Breast epithelium (tissue), 4 donors: Measurements from ENCODE around the gene KDM6B. TPM values are rescaled to one million over a fixed set of nuclear protein-coding genes. Genes with fewer than 3 reads are reported as not detected.

ENCODE experiments used
- DNase-seq, 2 donors: peaks; one replicate each; pipeline ENCODE4 v3.0.0-alpha.2; 2019; ENCODE audit warnings: low spot score in 2 of 2
- H3K27ac ChIP-seq, 2 donors: fragments of 200-600 bp; sonication (generic) in 1 of 2; one replicate each; pipeline ENCODE4 v1.5.1; 2016 to 2019; ENCODE audit warnings: mild to moderate bottlenecking in 1 of 2
- H3K27me3 ChIP-seq, 2 donors: fragments of 200-600 bp; sonication (generic) in 1 of 2; one replicate each; pipeline versions ENCODE4 v1.5.1 to v1.6.0; 2017 to 2019; ENCODE audit warnings: control low read depth in 1 of 2, mild to moderate bottlenecking in 1 of 2
- H3K36me3 ChIP-seq: fragments of 200-600 bp; one replicate; pipeline ENCODE4 v1.5.1; 2019
- H3K4me1 ChIP-seq, 2 donors: fragments of 200-600 bp; sonication (generic); one replicate each; pipeline ENCODE4 v1.5.1; 2016 to 2019; ENCODE audit warnings: control low read depth in 1 of 2
- H3K4me3 ChIP-seq, 3 donors: fragments of 200-600 bp; sonication (generic); 1 replicate in 2 of 3; 2 replicates in 1 of 3; pipeline ENCODE4 v1.5.1; 2016 to 2019; ENCODE audit warnings: mild to moderate bottlenecking in 3 of 3, moderate library complexity in 2 of 3
- H3K9me3 ChIP-seq, 2 donors: fragments of 200-600 bp; sonication (generic) in 1 of 2; one replicate each; pipeline ENCODE4 v1.5.1; 2016 to 2019; ENCODE audit warnings: control low read depth in 1 of 2
- CTCF ChIP-seq, 3 donors: fragments of 450-650 bp; IDR thresholded peaks; one replicate each; pipeline ENCODE4 v1.5.1; 2016 to 2017; ENCODE audit warnings: antibody characterized with exemption in 3 of 3, mild to moderate bottlenecking in 3 of 3, moderate library complexity in 3 of 3
- POLR2A ChIP-seq: fragments of 450-650 bp; IDR thresholded peaks from one replicate; pipeline ENCODE4 v1.6.1; 2016; ENCODE audit warnings: antibody characterized with exemption, mild to moderate bottlenecking, moderate library complexity
- POLR2AphosphoS5 ChIP-seq, 3 donors: sonication (generic); formaldehyde crosslinking; IDR thresholded peaks; one replicate each; pipeline ENCODE4 v1.6.1; 2017; ENCODE audit warnings: antibody characterized with exemption in 3 of 3
- intact Hi-C: fragments of 100-400 bp; cut with DNase I; formaldehyde crosslinking; loops from one replicate; pipeline ENCODE4 v1.15.1; 2023; ENCODE audit warnings: low total_unique reads
- total RNA-seq, 3 donors: library from RNA; depleted of rRNA; stranded (reverse); fragments of >200 nt; gene quantifications; one replicate each; pipeline ENCODE4 v1.1.0, GENCODE V29; 2016

The KDM6B gene
- total RNA-seq, 3 donors from 2014 or later, result 6.4 to 89.7 (median 10.5) TPM

GRCh38 chr17:7841396-7841914 is 7.4 kb downstream of the KDM6B start:
- no peak for TF ChIP-seq POLR2A
- TF ChIP-seq CTCF (IDR thresholded peaks at IDR 0.05), result no peak
- no peaks in the 10 kb centered on the region for H3K27me3 ChIP-seq
- DNase-seq, result peak; percentile 87 to 89
- peaks cover 13 to 41% of the 10 kb centered on the region in 2 donors for H3K4me1 ChIP-seq
- peak overlapping the region; percentile 55 to 88 (median 68) for H3K4me3 ChIP-seq
- intact Hi-C loops, result no loop called here
- no peaks in the 10 kb centered on the region for H3K9me3 ChIP-seq
- peak overlapping the region; percentile 96 to 98 for H3K27ac ChIP-seq
- H3K36me3 ChIP-seq, result no peaks in the 10 kb centered on the region

GRCh38 chr17:7841915-7842379 is 7.9 kb downstream of the KDM6B start:
- intact Hi-C loops, result no loop called here
- Histone ChIP-seq H3K4me1 (peaks cover 13 to 36% of the 10 kb centered on the region in 2 donors), H3K36me3 (no peaks in the 10 kb centered on the region), H3K9me3 (no peaks in the 10 kb centered on the region), H3K4me3 (peak overlapping the region; percentile 55 to 88 (median 68)), H3K27me3 (no peaks in the 10 kb centered on the region), H3K27ac (peak overlapping the region; percentile 96 to 98)
- DNase-seq, result peak; percentile 80 to 92
- TF ChIP-seq POLR2A, result no peak
- TF ChIP-seq POLR2AphosphoS5 (IDR thresholded peaks at IDR 0.05), result peak in 2 of 3 donors; percentile 56 to 76
- TF ChIP-seq CTCF (IDR thresholded peaks at IDR 0.05), result peak in 1 of 3 donors; percentile 28

GRCh38 chr17:7842380-7843256 is 8.6 kb downstream of the KDM6B start:
- Histone ChIP-seq H3K27ac (peak overlapping the region; percentile 96 to 98), H3K4me3 (peak overlapping the region; percentile 55 to 88 (median 68)), H3K36me3 (no peaks in the 10 kb centered on the region), H3K4me1 (peaks cover 13 to 30% of the 10 kb centered on the region in 2 donors), H3K9me3 (no peaks in the 10 kb centered on the region), H3K27me3 (no peaks in the 10 kb centered on the region)
- peak; percentile 71 to 72 for DNase-seq
- TF ChIP-seq CTCF (IDR thresholded peaks at IDR 0.05) (no peak), POLR2A (peak; percentile 12), POLR2AphosphoS5 (IDR thresholded peaks at IDR 0.05) (peak in 2 of 3 donors; percentile 51 to 92)
- intact Hi-C loops, result no loop called here

GRCh38 chr17:7843257-7843535 is 9.2 kb downstream of the KDM6B start:
- Histone ChIP-seq H3K4me3 (peak overlapping the region; percentile 55 to 88 (median 68)), H3K27me3 (no peaks in the 10 kb centered on the region), H3K4me1 (peaks cover 13 to 26% of the 10 kb centered on the region in 2 donors), H3K9me3 (no peaks in the 10 kb centered on the region), H3K36me3 (no peaks in the 10 kb centered on the region), H3K27ac (peak overlapping the region; percentile 96 to 98)
- DNase-seq, result no peak
- intact Hi-C loops, result no loop called here
- TF ChIP-seq CTCF (IDR thresholded peaks at IDR 0.05) (peak in 1 of 3 donors; percentile 3), POLR2A (no peak), POLR2AphosphoS5 (IDR thresholded peaks at IDR 0.05) (no peak)
